ENCODE results near the gene HSDL2.
"Not testable (repeated sequence)": the region's sequence is repeated elsewhere in the genome, so short reads cannot be mapped to it uniquely, and the experiment has no call there.

The HSDL2 gene

GRCh38 chr9:112401175-112401815, 21.4 kb downstream of the HSDL2 start:
- DNase-seq: no peak

- DNase-seq: no peak
Measured at GRCh38 chr9:112403614-112404201, 23.8 kb downstream of the HSDL2 start.

GRCh38 chr9:112404508-112404932, 24.6 kb downstream of the HSDL2 start:
- DNase-seq: no peak

GRCh38 chr9:112408275-112408674, 28.4 kb downstream of the HSDL2 start:
- no peak for DNase-seq

- DNase-seq: no peak
Measured at GRCh38 chr9:112408819-112409218, 28.9 kb downstream of the HSDL2 start.

- DNase-seq: no peak
Measured at GRCh38 chr9:112409758-112410157, 29.9 kb downstream of the HSDL2 start.

GRCh38 chr9:112411626-112412027, 31.7 kb downstream of the HSDL2 start:
- DNase-seq: no peak

GRCh38 chr9:112413728-112414127, 33.8 kb downstream of the HSDL2 start:
- not testable (repeated sequence) for DNase-seq

GRCh38 chr9:112420208-112420607, 40.3 kb downstream of the HSDL2 start:
- DNase-seq: no peak

- DNase-seq: no peak
Measured at GRCh38 chr9:112421771-112422222, 41.9 kb downstream of the HSDL2 start.

- no peak for DNase-seq
Measured at GRCh38 chr9:112422417-112423148, 42.7 kb downstream of the HSDL2 start.

- no peak for DNase-seq
Measured at GRCh38 chr9:112430006-112430522, 50.2 kb downstream of the HSDL2 start.

- no peak for DNase-seq
Measured at GRCh38 chr9:112433499-112434392, 53.8 kb downstream of the HSDL2 start.

GRCh38 chr9:112434487-112434886, 54.6 kb downstream of the HSDL2 start:
- DNase-seq: no peak

GRCh38 chr9:112437406-112437805, 57.5 kb downstream of the HSDL2 start:
- no peak for DNase-seq

GRCh38 chr9:112439171-112439570, 59.3 kb downstream of the HSDL2 start:
- no peak for DNase-seq

- DNase-seq: no peak
Measured at GRCh38 chr9:112439825-112440224, 59.9 kb downstream of the HSDL2 start.

GRCh38 chr9:112443200-112443599, 63.3 kb downstream of the HSDL2 start:
- no peak for DNase-seq

GRCh38 chr9:112443636-112444035, 63.7 kb downstream of the HSDL2 start:
- no peak for DNase-seq

GRCh38 chr9:112445196-112445595, 65.3 kb downstream of the HSDL2 start:
- no peak for DNase-seq

GRCh38 chr9:112446080-112446479, 66.2 kb downstream of the HSDL2 start:
- no peak for DNase-seq

GRCh38 chr9:112446526-112446925, 66.6 kb downstream of the HSDL2 start:
- DNase-seq: no peak

- DNase-seq: no peak
Measured at GRCh38 chr9:112447283-112447761, 67.4 kb downstream of the HSDL2 start.
